Fibroblast of lung (primary cell): ENCODE data around the gene EHMT1. TPM values are rescaled to one million over a fixed set of nuclear protein-coding genes. Genes with fewer than 3 reads are reported as not detected.

Source experiments
- DNase-seq, 2 donors: peaks; one replicate each; pipeline versions ENCODE4 v3.0.0 to v3.0.0-alpha.2; 2010; ENCODE audit warnings: low read depth in 2 of 2
- H2AFZ ChIP-seq: 2 replicates; pipeline ENCODE4 v1.5.1; 2012; ENCODE audit warnings: low read length, control low read depth, inconsistent platforms
- H3K27ac ChIP-seq: 2 replicates; pipeline ENCODE4 v1.5.1; 2011; ENCODE audit warnings: low read length, control low read depth; ENCODE audit not compliant: insufficient read depth
- H3K27me3 ChIP-seq: 2 replicates; pipeline ENCODE4 v1.5.1; 2011; ENCODE audit warnings: mild to moderate bottlenecking, low read length; ENCODE audit not compliant: control insufficient read depth, insufficient read depth
- H3K36me3 ChIP-seq: 2 replicates; pipeline ENCODE4 v1.5.1; 2011; ENCODE audit warnings: low read length; ENCODE audit not compliant: control insufficient read depth, insufficient read depth
- H3K4me1 ChIP-seq: 2 replicates; pipeline ENCODE4 v1.5.1; 2011; ENCODE audit warnings: low read length; ENCODE audit not compliant: control insufficient read depth, insufficient read depth; ENCODE audit errors: extremely low read depth
- H3K4me2 ChIP-seq: 2 replicates; pipeline ENCODE4 v1.5.1; 2011; ENCODE audit warnings: low read length, control low read depth; ENCODE audit not compliant: insufficient read depth; ENCODE audit errors: extremely low read depth
- H3K4me3 ChIP-seq, 4 experiments: fragments of 200-600 bp in 1 of 4; sonication (generic) in 1 of 4; replicated peaks in 1 of 4; 2 replicates each; pipeline ENCODE4 v1.5.1; 2011 to 2016; ENCODE audit warnings: low read length in 4 of 4, low read depth in 3 of 4, mild to moderate bottlenecking in 3 of 4, control low read depth in 2 of 4, inconsistent platforms in 1 of 4, mixed read lengths in 1 of 4; ENCODE audit not compliant: insufficient read depth in 1 of 4; ENCODE audit errors: control extremely low read depth in 1 of 4
- H3K79me2 ChIP-seq: 2 replicates; pipeline ENCODE4 v1.5.1; 2012; ENCODE audit warnings: mild to moderate bottlenecking, low read length, inconsistent platforms; ENCODE audit not compliant: control insufficient read depth, insufficient read depth
- H3K9ac ChIP-seq: 2 replicates; pipeline ENCODE4 v1.5.1; 2011; ENCODE audit warnings: mild to moderate bottlenecking, low read length, control low read depth; ENCODE audit not compliant: insufficient read depth
- H3K9me3 ChIP-seq: 2 replicates; pipeline ENCODE4 v1.5.1; 2012; ENCODE audit warnings: low read depth, low read length; ENCODE audit not compliant: control insufficient read depth, insufficient read depth
- H4K20me1 ChIP-seq: 2 replicates; pipeline ENCODE4 v1.5.1; 2011; ENCODE audit warnings: low read length; ENCODE audit not compliant: control insufficient read depth, insufficient read depth; ENCODE audit errors: extremely low read depth
- EZH2 ChIP-seq: IDR thresholded peaks from 2 replicates; pipeline ENCODE4 v1.5.1; 2012; ENCODE audit warnings: low read length, control low read depth, mild to moderate bottlenecking; ENCODE audit errors: missing control alignments
- polyA plus RNA-seq, 2 donors: library from polyadenylated mRNA; depleted of rRNA in 1 of 2; stranded (reverse) in 1 of 2; unstranded in 1 of 2; fragments of >200 nt; gene quantifications; 2 replicates each; pipeline ENCODE4 v1.2.1, GENCODE V29; 2011 to 2012; ENCODE audit warnings: missing spikeins in 1 of 2
- total RNA-seq: library from RNA; depleted of rRNA; stranded (reverse); fragments of >200 nt; gene quantifications from 2 replicates; pipeline ENCODE4 v1.2.1, GENCODE V29; 2014
- TF ChIP-seq, protein P1 (sequence below), 2 donors: IDR thresholded peaks in 1 of 2; conservative IDR thresholded peaks in 1 of 2; 1 replicate in 1 of 2; 2 replicates in 1 of 2; pipeline ENCODE4 v1.5.1; 2011 to 2012; ENCODE audit warnings: low read length in 2 of 2, control low read depth in 1 of 2, inconsistent platforms in 1 of 2, low read depth in 1 of 2, mild to moderate bottlenecking in 1 of 2

Gene EHMT1
- total and polyA plus RNA-seq, 2 donors (not counting 1 experiment from before 2014, with no cell fraction given) = 22.4 to 48.6 TPM

DNA sequence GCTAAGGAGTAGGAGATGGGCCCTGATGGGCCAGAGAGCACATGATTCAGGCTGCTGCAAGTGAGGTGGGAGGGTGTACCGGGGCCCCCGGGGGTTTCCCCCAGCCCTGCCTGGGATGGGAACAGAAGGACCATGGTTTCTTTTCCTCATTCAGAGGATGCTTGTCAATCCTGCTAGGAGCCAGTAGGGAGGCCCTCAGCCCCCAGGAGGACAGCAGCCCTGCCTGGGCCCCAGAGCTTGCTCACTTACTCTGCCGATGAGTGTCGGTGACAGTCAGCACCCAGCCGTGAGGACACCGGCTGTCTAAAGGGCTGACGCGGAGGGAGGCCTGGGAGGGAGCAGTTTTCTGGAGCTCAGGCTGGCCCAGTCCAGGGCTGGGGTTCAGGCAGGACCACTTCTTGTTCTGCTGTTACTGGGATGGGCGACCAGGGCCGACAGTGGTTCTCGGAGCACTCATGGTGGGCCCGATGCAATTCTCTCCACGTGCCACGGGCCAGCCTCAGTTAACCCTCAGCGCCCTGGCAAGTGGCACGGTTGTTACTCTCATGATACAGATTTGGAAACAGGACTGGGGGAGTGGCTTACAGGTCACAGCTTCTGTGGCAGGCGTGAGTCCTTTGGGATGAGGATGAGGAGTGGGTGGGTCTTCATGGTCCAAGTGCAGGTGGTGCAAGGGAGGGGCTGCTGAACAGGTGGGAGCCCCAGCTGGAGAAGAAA lies 11.5 kb upstream of the EHMT1 start:
- peaks cover 2% of the 10 kb centered on the region for H3K79me2 ChIP-seq
- H4K20me1 ChIP-seq = no peaks in the 10 kb centered on the region
- H3K27me3 ChIP-seq = peaks cover 4% of the 10 kb centered on the region
- H3K27ac ChIP-seq = no peak overlapping the region
- TF ChIP-seq, protein P1, sequence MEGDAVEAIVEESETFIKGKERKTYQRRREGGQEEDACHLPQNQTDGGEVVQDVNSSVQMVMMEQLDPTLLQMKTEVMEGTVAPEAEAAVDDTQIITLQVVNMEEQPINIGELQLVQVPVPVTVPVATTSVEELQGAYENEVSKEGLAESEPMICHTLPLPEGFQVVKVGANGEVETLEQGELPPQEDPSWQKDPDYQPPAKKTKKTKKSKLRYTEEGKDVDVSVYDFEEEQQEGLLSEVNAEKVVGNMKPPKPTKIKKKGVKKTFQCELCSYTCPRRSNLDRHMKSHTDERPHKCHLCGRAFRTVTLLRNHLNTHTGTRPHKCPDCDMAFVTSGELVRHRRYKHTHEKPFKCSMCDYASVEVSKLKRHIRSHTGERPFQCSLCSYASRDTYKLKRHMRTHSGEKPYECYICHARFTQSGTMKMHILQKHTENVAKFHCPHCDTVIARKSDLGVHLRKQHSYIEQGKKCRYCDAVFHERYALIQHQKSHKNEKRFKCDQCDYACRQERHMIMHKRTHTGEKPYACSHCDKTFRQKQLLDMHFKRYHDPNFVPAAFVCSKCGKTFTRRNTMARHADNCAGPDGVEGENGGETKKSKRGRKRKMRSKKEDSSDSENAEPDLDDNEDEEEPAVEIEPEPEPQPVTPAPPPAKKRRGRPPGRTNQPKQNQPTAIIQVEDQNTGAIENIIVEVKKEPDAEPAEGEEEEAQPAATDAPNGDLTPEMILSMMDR (conservative IDR thresholded peaks at IDR 0.05 in 1 of 2, IDR thresholded peaks at IDR 0.05 in 1 of 2; ENCODE audit: low read depth in 1 of 2, low read length in 2 of 2) = no peak
- TF ChIP-seq EZH2 = no peak
- peak overlapping the region; percentile 93 for H3K4me2 ChIP-seq
- H3K9me3 ChIP-seq = no peaks in the 10 kb centered on the region
- peak overlapping the region in 3 of 4 experiments; percentile 23 to 75 (median 68) for H3K4me3 ChIP-seq
- H3K36me3 ChIP-seq = no peaks in the 10 kb centered on the region
- no peak overlapping the region for H2AFZ ChIP-seq
- peaks cover 12% of the 10 kb centered on the region for H3K4me1 ChIP-seq
- no peak overlapping the region for H3K9ac ChIP-seq
- peak in 1 of 2 donors; percentile 17 for DNase-seq

- no peak for TF ChIP-seq EZH2
- TF ChIP-seq, protein P1 (conservative IDR thresholded peaks at IDR 0.05 in 1 of 2, IDR thresholded peaks at IDR 0.05 in 1 of 2; ENCODE audit: low read depth in 1 of 2, low read length in 2 of 2) = no peak
- peaks cover 20% of the 10 kb centered on the region for H3K36me3 ChIP-seq
- no peaks in the 10 kb centered on the region for H3K27me3 ChIP-seq
- H3K9me3 ChIP-seq = no peaks in the 10 kb centered on the region
- no peak overlapping the region for H3K9ac ChIP-seq
- H3K27ac ChIP-seq = no peak overlapping the region
- H3K4me1 ChIP-seq = peaks cover 17% of the 10 kb centered on the region
- H2AFZ ChIP-seq = no peak overlapping the region
- no peak overlapping the region for H3K4me2 ChIP-seq
- H3K79me2 ChIP-seq = peaks cover 2% of the 10 kb centered on the region
- H4K20me1 ChIP-seq = no peaks in the 10 kb centered on the region
- no peak overlapping the region for H3K4me3 ChIP-seq
- no peak for DNase-seq
Observed at GRCh38 chr9:137610944-137611343, 7.9 kb upstream of the EHMT1 start.

GRCh38 chr9:137611623-137612609 lies 6.9 kb upstream of the EHMT1 start:
- H4K20me1 ChIP-seq = no peaks in the 10 kb centered on the region
- TF ChIP-seq, protein P1 (conservative IDR thresholded peaks at IDR 0.05 in 1 of 2, IDR thresholded peaks at IDR 0.05 in 1 of 2; ENCODE audit: low read depth in 1 of 2, low read length in 2 of 2) = no peak
- no peak for TF ChIP-seq EZH2
- H3K79me2 ChIP-seq = peaks cover 6% of the 10 kb centered on the region
- peaks cover 10% of the 10 kb centered on the region for H3K4me1 ChIP-seq
- no peaks in the 10 kb centered on the region for H3K9me3 ChIP-seq
- no peaks in the 10 kb centered on the region for H3K27me3 ChIP-seq
- H2AFZ ChIP-seq = no peak overlapping the region
- no peak overlapping the region for H3K4me3 ChIP-seq
- peak overlapping the region; percentile 77 for H3K27ac ChIP-seq
- H3K4me2 ChIP-seq = peak overlapping the region; percentile 66
- peak; percentile 67 to 84 for DNase-seq
- peaks cover 20% of the 10 kb centered on the region for H3K36me3 ChIP-seq
- no peak overlapping the region for H3K9ac ChIP-seq
